Left ventricle myocardium inferior (tissue), 1 donor: ENCODE data around the gene JAKMIP1. TPM values are rescaled to one million over a fixed set of nuclear protein-coding genes. Genes with fewer than 3 reads are reported as not detected.

ENCODE experiments used
- DNase-seq: peaks from one replicate; pipeline ENCODE4 v3.0.0-alpha.2; 2020
- H3K27ac ChIP-seq: fragments of 200-600 bp; replicated peaks from 2 replicates; pipeline ENCODE4 v1.8.0; 2021
- H3K27me3 ChIP-seq: fragments of 200-600 bp; 2 replicates; pipeline ENCODE4 v1.8.0; 2021; ENCODE audit warnings: low read depth
- H3K36me3 ChIP-seq: fragments of 200-600 bp; 2 replicates; pipeline ENCODE4 v1.8.0; 2021
- H3K4me1 ChIP-seq: fragments of 200-600 bp; 2 replicates; pipeline ENCODE4 v1.8.0; 2021
- H3K4me3 ChIP-seq: fragments of 200-600 bp; 2 replicates; pipeline ENCODE4 v1.8.0; 2021; ENCODE audit warnings: mild to moderate bottlenecking, moderate library complexity
- H3K9me3 ChIP-seq: fragments of 200-600 bp; replicated peaks from 2 replicates; pipeline ENCODE4 v1.8.0; 2021
- CTCF ChIP-seq: fragments of 200-600 bp; IDR thresholded peaks from 2 replicates; pipeline ENCODE4 v1.8.0; 2021; ENCODE audit warnings: antibody characterized with exemption, mild to moderate bottlenecking, borderline replicate concordance
- intact Hi-C: fragments of 100-400 bp; cut with micrococcal nuclease; formaldehyde crosslinking; loops from one replicate; pipeline ENCODE4 v1.11.0; 2022
- total RNA-seq: library from RNA; stranded (reverse); fragmentation: NEBNext Ultra II Directional; extraction: Animal tissue kit (Norgen Biotek cat#: 25700); gene quantifications from one replicate; pipeline ENCODE4 v1.2.1, GENCODE V29; 2021
- donor health status: DM: no; HTN: yes; CAD: no; lungs with severe emphysema.

The JAKMIP1 gene
- total RNA-seq, 1 donor from 2014 or later, result not detected

DNA sequence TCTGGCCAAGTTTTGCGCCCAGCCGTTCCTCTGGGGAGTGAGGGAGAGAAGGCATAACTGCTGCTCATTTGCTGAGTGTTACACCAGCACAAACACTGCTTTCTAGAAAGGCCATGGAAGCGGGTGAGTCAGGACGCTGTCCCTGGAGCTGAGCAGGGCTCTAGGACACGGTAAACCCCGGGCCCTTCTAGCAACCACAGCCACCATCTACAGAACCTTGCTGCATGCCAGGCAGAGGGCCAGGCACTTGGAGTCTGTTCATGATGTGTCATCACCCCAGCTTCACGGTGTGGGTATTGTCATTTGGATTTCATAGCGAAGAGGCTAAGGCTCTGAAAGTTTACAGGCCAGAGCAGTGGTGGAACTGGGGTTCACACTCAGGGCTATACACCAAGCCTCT is 150.4 kb downstream of the JAKMIP1 start:
- no peaks in the 10 kb centered on the region for H3K36me3 ChIP-seq
- intact Hi-C loops, result no loop called here
- H3K27me3 ChIP-seq, result peaks cover 54% of the 10 kb centered on the region
- no peak overlapping the region for H3K4me3 ChIP-seq
- no peak overlapping the region for H3K27ac ChIP-seq
- no peaks in the 10 kb centered on the region for H3K4me1 ChIP-seq
- no peak for DNase-seq
- H3K9me3 ChIP-seq, result no peaks in the 10 kb centered on the region
- TF ChIP-seq CTCF, result no peak

GRCh38 chr4:6049278-6049677 is 151.1 kb downstream of the JAKMIP1 start:
- Histone ChIP-seq H3K27ac (no peak overlapping the region), H3K36me3 (no peaks in the 10 kb centered on the region), H3K4me1 (no peaks in the 10 kb centered on the region), H3K27me3 (peaks cover 59% of the 10 kb centered on the region), H3K4me3 (no peak overlapping the region), H3K9me3 (no peaks in the 10 kb centered on the region)
- DNase-seq, result no peak
- intact Hi-C loops, result no loop called here
- TF ChIP-seq CTCF, result no peak

DNA sequence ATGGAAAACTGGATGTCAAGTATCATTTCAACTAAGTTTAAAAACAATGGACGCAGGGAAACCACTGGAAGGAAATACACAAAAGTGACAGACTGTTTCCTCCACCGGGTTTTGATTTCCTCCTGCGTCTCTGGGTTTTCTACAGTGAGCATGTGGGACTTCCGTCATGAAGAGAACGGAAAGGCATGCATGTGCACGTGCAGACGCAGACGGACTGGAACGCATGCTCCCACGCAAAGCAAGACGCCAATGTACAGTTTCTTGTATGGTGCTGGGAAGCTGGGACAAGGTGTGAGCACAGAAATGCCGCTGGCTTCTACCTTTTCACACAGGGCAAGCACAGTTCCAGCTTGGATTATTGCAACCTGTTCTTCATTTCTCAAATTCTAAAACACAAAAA is 151.8 kb downstream of the JAKMIP1 start:
- intact Hi-C loops, result no loop called here
- Histone ChIP-seq H3K27me3 (peaks cover 62% of the 10 kb centered on the region), H3K9me3 (no peaks in the 10 kb centered on the region), H3K27ac (no peak overlapping the region), H3K4me3 (no peak overlapping the region), H3K4me1 (no peaks in the 10 kb centered on the region), H3K36me3 (no peaks in the 10 kb centered on the region)
- no peak for DNase-seq
- TF ChIP-seq CTCF, result no peak

- no peak overlapping the region for H3K4me3 ChIP-seq
- no peak for TF ChIP-seq CTCF
- DNase-seq, result no peak
- H3K9me3 ChIP-seq, result no peaks in the 10 kb centered on the region
- H3K36me3 ChIP-seq, result no peaks in the 10 kb centered on the region
- H3K4me1 ChIP-seq, result no peaks in the 10 kb centered on the region
- H3K27ac ChIP-seq, result no peak overlapping the region
- peaks cover 76% of the 10 kb centered on the region for H3K27me3 ChIP-seq
- intact Hi-C loops, result no loop called here
Observed at GRCh38 chr4:6047130-6047673, 153.1 kb downstream of the JAKMIP1 start.

DNA sequence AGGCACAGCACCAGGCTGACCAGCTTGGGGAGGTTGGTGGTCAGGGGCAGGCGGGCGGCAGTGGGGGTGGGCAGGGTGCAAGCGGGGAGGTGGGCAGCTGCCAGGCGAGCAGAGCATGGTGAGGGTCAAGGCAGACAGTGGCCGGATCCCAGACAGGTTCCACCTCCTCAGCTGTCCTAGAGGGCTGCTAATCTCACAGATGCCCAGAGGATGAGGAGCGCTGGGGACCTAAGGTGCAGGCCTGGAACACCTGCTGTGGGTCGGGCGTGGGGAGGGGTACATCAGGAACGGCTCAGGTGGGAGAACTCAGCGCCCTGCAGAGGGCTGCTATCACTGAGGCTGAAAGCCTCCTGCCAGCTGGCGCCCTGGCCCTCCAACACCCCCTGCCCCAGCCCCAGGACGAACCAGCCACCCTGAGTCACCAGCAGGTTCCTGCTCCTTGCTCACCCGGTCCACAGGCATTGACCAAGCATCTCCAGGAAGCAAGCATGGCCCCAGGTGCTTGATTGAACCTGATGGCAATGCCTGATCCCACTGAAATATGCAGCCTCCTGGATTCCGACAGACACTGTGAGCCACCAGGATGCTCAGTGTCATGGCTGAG is 153.7 kb downstream of the JAKMIP1 start:
- Histone ChIP-seq H3K9me3 (no peaks in the 10 kb centered on the region), H3K27ac (no peak overlapping the region), H3K27me3 (peaks cover 79% of the 10 kb centered on the region), H3K4me1 (no peaks in the 10 kb centered on the region), H3K36me3 (no peaks in the 10 kb centered on the region), H3K4me3 (no peak overlapping the region)
- intact Hi-C loops, result no loop called here
- TF ChIP-seq CTCF, result no peak
- DNase-seq, result no peak
